ENCODE data around the gene OGFR.

Gene OGFR

GRCh38 chr20:62832212-62832922, 27.7 kb downstream of the OGFR start:
- DNase-seq: no peak
- no peaks in the 10 kb centered on the region for H3K36me3 ChIP-seq
- H3K4me3 ChIP-seq (ENCODE audit: low read depth, low read length): no peak overlapping the region
- no peak for TF ChIP-seq CTCF (IDR thresholded peaks at IDR 0.05; ENCODE audit: low read depth, low read length)
- no peaks in the 10 kb centered on the region for H3K27me3 ChIP-seq (ENCODE audit: insufficient read depth, low read depth, severe bottlenecking)
- no peaks in the 10 kb centered on the region for H3K9me3 ChIP-seq (ENCODE audit: severe bottlenecking)
- no peak overlapping the region for H3K27ac ChIP-seq

GRCh38 chr20:62832951-62833391, 28.3 kb downstream of the OGFR start:
- H3K27ac ChIP-seq: no peak overlapping the region
- no peak for DNase-seq
- H3K4me3 ChIP-seq (ENCODE audit: low read depth, low read length): no peak overlapping the region
- H3K9me3 ChIP-seq (ENCODE audit: severe bottlenecking): no peaks in the 10 kb centered on the region
- no peaks in the 10 kb centered on the region for H3K27me3 ChIP-seq (ENCODE audit: insufficient read depth, low read depth, severe bottlenecking)
- no peaks in the 10 kb centered on the region for H3K36me3 ChIP-seq
- TF ChIP-seq CTCF (IDR thresholded peaks at IDR 0.05; ENCODE audit: low read depth, low read length): no peak

- Histone ChIP-seq H3K4me3 (ENCODE audit: low read depth, low read length) (no peak overlapping the region), H3K9me3 (ENCODE audit: severe bottlenecking) (no peaks in the 10 kb centered on the region), H3K27ac (no peak overlapping the region), H3K36me3 (no peaks in the 10 kb centered on the region), H3K27me3 (ENCODE audit: insufficient read depth, low read depth, severe bottlenecking) (no peaks in the 10 kb centered on the region)
- TF ChIP-seq CTCF (IDR thresholded peaks at IDR 0.05; ENCODE audit: low read depth, low read length): no peak
- no peak for DNase-seq
These were observed 30.5 kb downstream of the OGFR start for GRCh38 chr20:62834967-62835730.

GRCh38 chr20:62835931-62836861, 31.6 kb downstream of the OGFR start:
- no peaks in the 10 kb centered on the region for H3K27me3 ChIP-seq (ENCODE audit: insufficient read depth, low read depth, severe bottlenecking)
- DNase-seq: no peak
- H3K4me3 ChIP-seq (ENCODE audit: low read depth, low read length): no peak overlapping the region
- no peaks in the 10 kb centered on the region for H3K9me3 ChIP-seq (ENCODE audit: severe bottlenecking)
- peaks cover 2% of the 10 kb centered on the region; the same call in 1 of the 2 replicates for H3K36me3 ChIP-seq
- TF ChIP-seq CTCF (IDR thresholded peaks at IDR 0.05; ENCODE audit: low read depth, low read length): no peak
- no peak overlapping the region for H3K27ac ChIP-seq

- Histone ChIP-seq H3K27ac (no peak overlapping the region), H3K9me3 (ENCODE audit: severe bottlenecking) (no peaks in the 10 kb centered on the region), H3K4me3 (ENCODE audit: low read depth, low read length) (no peak overlapping the region), H3K36me3 (peaks cover 2% of the 10 kb centered on the region), H3K27me3 (ENCODE audit: insufficient read depth, low read depth, severe bottlenecking) (no peaks in the 10 kb centered on the region)
- no peak for DNase-seq
- TF ChIP-seq CTCF (IDR thresholded peaks at IDR 0.05; ENCODE audit: low read depth, low read length): no peak
These were observed 32.4 kb downstream of the OGFR start for GRCh38 chr20:62836967-62837490.
